ENCODE measurements around the gene TXNRD3.

GRCh38 chr3:126562737-126563276 is 92.1 kb downstream of the TXNRD3 start:
- TF ChIP-seq POLR2A (IDR thresholded peaks at IDR 0.05) (no peak), POLR2AphosphoS5 (IDR thresholded peaks at IDR 0.05) (no peak)
- TF ChIP-seq, protein P1, sequence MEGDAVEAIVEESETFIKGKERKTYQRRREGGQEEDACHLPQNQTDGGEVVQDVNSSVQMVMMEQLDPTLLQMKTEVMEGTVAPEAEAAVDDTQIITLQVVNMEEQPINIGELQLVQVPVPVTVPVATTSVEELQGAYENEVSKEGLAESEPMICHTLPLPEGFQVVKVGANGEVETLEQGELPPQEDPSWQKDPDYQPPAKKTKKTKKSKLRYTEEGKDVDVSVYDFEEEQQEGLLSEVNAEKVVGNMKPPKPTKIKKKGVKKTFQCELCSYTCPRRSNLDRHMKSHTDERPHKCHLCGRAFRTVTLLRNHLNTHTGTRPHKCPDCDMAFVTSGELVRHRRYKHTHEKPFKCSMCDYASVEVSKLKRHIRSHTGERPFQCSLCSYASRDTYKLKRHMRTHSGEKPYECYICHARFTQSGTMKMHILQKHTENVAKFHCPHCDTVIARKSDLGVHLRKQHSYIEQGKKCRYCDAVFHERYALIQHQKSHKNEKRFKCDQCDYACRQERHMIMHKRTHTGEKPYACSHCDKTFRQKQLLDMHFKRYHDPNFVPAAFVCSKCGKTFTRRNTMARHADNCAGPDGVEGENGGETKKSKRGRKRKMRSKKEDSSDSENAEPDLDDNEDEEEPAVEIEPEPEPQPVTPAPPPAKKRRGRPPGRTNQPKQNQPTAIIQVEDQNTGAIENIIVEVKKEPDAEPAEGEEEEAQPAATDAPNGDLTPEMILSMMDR (IDR thresholded peaks at IDR 0.05): no peak

Measured in breast epithelium (tissue), 3 donors.